ENCODE results near the gene EPG5.
"Not testable (repeated sequence)": the region's sequence is repeated elsewhere in the genome, so short reads cannot be mapped to it uniquely, and the experiment has no call there.

Gene EPG5

GRCh38 chr18:45835057-45835636 is 132.0 kb downstream of the EPG5 start:
- no peak for DNase-seq

- DNase-seq: no peak
Observed at GRCh38 chr18:45834306-45834705, 132.8 kb downstream of the EPG5 start.

GRCh38 chr18:45833846-45834245 is 133.3 kb downstream of the EPG5 start:
- no peak for DNase-seq

GRCh38 chr18:45830917-45831316 is 136.2 kb downstream of the EPG5 start:
- DNase-seq: no peak

- no peak for DNase-seq
Observed at GRCh38 chr18:45829855-45830254, 137.3 kb downstream of the EPG5 start.

- no peak for DNase-seq
Observed at GRCh38 chr18:45828917-45829811, 138.0 kb downstream of the EPG5 start.

- not testable (repeated sequence) for DNase-seq
Observed at GRCh38 chr18:45826716-45827115, 140.4 kb downstream of the EPG5 start.

GRCh38 chr18:45826084-45826483 is 141.0 kb downstream of the EPG5 start:
- no peak for DNase-seq

GRCh38 chr18:45825258-45826044 is 141.7 kb downstream of the EPG5 start, which contains the start of gene SIGLEC15:
Gene SIGLEC15 (plus strand): TSS chr18:45825675. CDS start chr18:45825729, 54 bp downstream.
- DNase-seq: no peak

- DNase-seq: no peak
Observed at GRCh38 chr18:45821711-45822110, 145.4 kb downstream of the EPG5 start.

- no peak for DNase-seq
Observed at GRCh38 chr18:45821026-45821425, 146.1 kb downstream of the EPG5 start.

GRCh38 chr18:45820106-45820745 is 146.9 kb downstream of the EPG5 start:
- no peak for DNase-seq

GRCh38 chr18:45818765-45819164 is 148.4 kb downstream of the EPG5 start:
- not testable (repeated sequence) for DNase-seq

GRCh38 chr18:45817543-45817942 is 149.6 kb downstream of the EPG5 start:
- DNase-seq: no peak

- DNase-seq: not testable (repeated sequence)
Observed at GRCh38 chr18:45814733-45815132, 152.4 kb downstream of the EPG5 start.

GRCh38 chr18:45807144-45807543 is 160.0 kb downstream of the EPG5 start:
- not testable (repeated sequence) for DNase-seq

- DNase-seq: no peak
Observed at GRCh38 chr18:45806226-45806625, 160.9 kb downstream of the EPG5 start.

GRCh38 chr18:45805551-45805950 is 161.6 kb downstream of the EPG5 start:
- DNase-seq: no peak

GRCh38 chr18:45802814-45803492 is 164.2 kb downstream of the EPG5 start:
- no peak for DNase-seq

- no peak for DNase-seq
Observed at GRCh38 chr18:45801416-45802004, 165.6 kb downstream of the EPG5 start.

Measured in CD4-positive, alpha-beta T cell treated with Interleukin-15 for 1 hour (primary cell).